Fibroblast of skin of abdomen (primary cell): Measurements from ENCODE around the gene MST1.
"Not testable (repeated sequence)": the region's sequence is repeated elsewhere in the genome, so short reads cannot be mapped to it uniquely, and the experiment has no call there.

ENCODE experiments used
- DNase-seq: peaks from one replicate; pipeline ENCODE4 v3.0.0-alpha.2; 2013

Gene MST1

GRCh38 chr3:49700453-49701128 lies 11.3 kb upstream of the MST1 start:
- DNase-seq = no peak

- no peak for DNase-seq
These were observed 10.7 kb upstream of the MST1 start for GRCh38 chr3:49700014-49700413.

GRCh38 chr3:49699281-49699979 lies 10.2 kb upstream of the MST1 start:
- no peak for DNase-seq

GRCh38 chr3:49695350-49696015 lies 6.2 kb upstream of the MST1 start:
- not testable (repeated sequence) for DNase-seq

- DNase-seq = not testable (repeated sequence)
These were observed 5.3 kb upstream of the MST1 start for GRCh38 chr3:49694409-49695070.

GRCh38 chr3:49691481-49691880 lies 2.2 kb upstream of the MST1 start:
- not testable (repeated sequence) for DNase-seq

- DNase-seq = not testable (repeated sequence)
These were observed 1.6 kb upstream of the MST1 start for GRCh38 chr3:49690856-49691255.

GRCh38 chr3:49689908-49690624 lies 792 bp upstream of the MST1 start:
- DNase-seq = not testable (repeated sequence)

- not testable (repeated sequence) for DNase-seq
These were observed 782 bp downstream of the MST1 start for GRCh38 chr3:49688338-49689045.

GRCh38 chr3:49687424-49687795 lies 1.9 kb downstream of the MST1 start:
- DNase-seq = not testable (repeated sequence)

- peak; percentile 36 for DNase-seq
These were observed 2.4 kb downstream of the MST1 start for GRCh38 chr3:49686769-49687423.

GRCh38 chr3:49686346-49686745 lies 2.9 kb downstream of the MST1 start:
- not testable (repeated sequence) for DNase-seq

- DNase-seq = not testable (repeated sequence)
These were observed 3.4 kb downstream of the MST1 start for GRCh38 chr3:49685846-49686245.

- DNase-seq = not testable (repeated sequence)
These were observed 4.2 kb downstream of the MST1 start for GRCh38 chr3:49685103-49685502.

GRCh38 chr3:49684453-49684852 lies 4.8 kb downstream of the MST1 start:
- DNase-seq = not testable (repeated sequence)

- DNase-seq = no peak
These were observed 6.1 kb downstream of the MST1 start for GRCh38 chr3:49683162-49683561.

- no peak for DNase-seq
These were observed 7.7 kb downstream of the MST1 start for GRCh38 chr3:49681543-49681942.

- no peak for DNase-seq
These were observed 8.1 kb downstream of the MST1 start for GRCh38 chr3:49681232-49681522.

GRCh38 chr3:49680493-49681231 lies 8.6 kb downstream of the MST1 start:
- no peak for DNase-seq

- no peak for DNase-seq
These were observed 13.4 kb downstream of the MST1 start for GRCh38 chr3:49675912-49676311.
